B cell (primary cell): ENCODE data around the gene CDK2. TPM values are rescaled to one million over a fixed set of nuclear protein-coding genes. Genes with fewer than 3 reads are reported as not detected.

Experiments
- ATAC-seq: fragments of 200-7000 bp; cut with Tn5 transposase; one replicate; pipeline ENCODE4 v1.10.0; 2021; ENCODE audit warnings: low read depth, mild to moderate bottlenecking, moderate number of reproducible peaks, moderate library complexity
- CTCF ChIA-PET: fragments of 350-600 bp; sonication (Branson Sonifier 250); formaldehyde crosslinking; loops from one replicate; lab custom pipeline; 2021; ENCODE audit warnings: antibody characterized with exemption, inconsistent platforms; lab: Charles Lee
- POLR2A ChIA-PET: fragments of 350-600 bp; sonication (Branson Sonifier 250); formaldehyde crosslinking; loops from one replicate; lab custom pipeline; 2021; ENCODE audit warnings: antibody characterized with exemption; lab: Charles Lee
- DNase-seq: peaks from one replicate; pipeline ENCODE4 v3.0.0; 2013
- H2AFZ ChIP-seq: 2 replicates; pipeline ENCODE4 v1.6.1; 2012; ENCODE audit warnings: mild to moderate bottlenecking, low read depth, low read length; ENCODE audit not compliant: insufficient read depth, poor library complexity, severe bottlenecking
- H3K27ac ChIP-seq, 2 donors: 1 replicate in 1 of 2; 2 replicates in 1 of 2; pipeline ENCODE4 v1.5.1; 2012 to 2013; ENCODE audit warnings: low read length in 2 of 2, mild to moderate bottlenecking in 2 of 2, moderate library complexity in 1 of 2
- H3K27me3 ChIP-seq, 4 experiments: fragments of 200-600 bp in 1 of 4; sonication (generic) in 1 of 4; replicated peaks in 1 of 4; 1 replicate in 2 of 4; 2 replicates in 2 of 4; pipeline versions ENCODE4 v1.6.1 to v1.7.0; 2013 to 2016; ENCODE audit warnings: low read length in 3 of 4, mild to moderate bottlenecking in 2 of 4, mixed read lengths in 1 of 4, moderate library complexity in 1 of 4; ENCODE audit not compliant: insufficient read depth in 4 of 4, control insufficient read depth in 3 of 4; ENCODE audit errors: control extremely low read depth in 1 of 4
- H3K36me3 ChIP-seq, 2 experiments: replicated peaks in 1 of 2; 1 replicate in 1 of 2; 2 replicates in 1 of 2; pipeline versions ENCODE4 v1.6.1 to v1.7.1; 2013; ENCODE audit warnings: low read length in 1 of 2; ENCODE audit not compliant: insufficient read depth in 2 of 2, control insufficient read depth in 1 of 2; ENCODE audit errors: control extremely low read depth in 1 of 2, extremely low read depth in 1 of 2
- H3K4me1 ChIP-seq, 2 donors: fragments of 200-600 bp in 1 of 2; sonication (generic) in 1 of 2; 1 replicate in 1 of 2; 2 replicates in 1 of 2; pipeline versions ENCODE4 v1.5.1 to v1.6.1; 2013 to 2017; ENCODE audit warnings: low read length in 2 of 2; ENCODE audit not compliant: control insufficient read depth in 2 of 2, insufficient read depth in 2 of 2
- H3K4me2 ChIP-seq: replicated peaks from 2 replicates; pipeline ENCODE3; 2012; ENCODE audit warnings: mild to moderate bottlenecking, low read depth, low read length; ENCODE audit not compliant: poor library complexity, severe bottlenecking
- H3K4me3 ChIP-seq, 5 experiments: fragments of 200-600 bp in 1 of 5; sonication (generic) in 1 of 5; 1 replicate in 3 of 5; 2 replicates in 2 of 5; pipeline versions ENCODE4 v1.5.1 to v1.7.0; 2011 to 2016; ENCODE audit warnings: low read length in 4 of 5, mild to moderate bottlenecking in 4 of 5, low read depth in 2 of 5, control low read depth in 1 of 5, moderate library complexity in 1 of 5; ENCODE audit not compliant: insufficient read depth in 1 of 5; ENCODE audit errors: control extremely low read depth in 1 of 5, extremely low read depth in 1 of 5
- H3K79me2 ChIP-seq: fragments of 200-600 bp; sonication (generic); one replicate; pipeline ENCODE4 v1.6.0; 2016; ENCODE audit warnings: low read length; ENCODE audit not compliant: control insufficient read depth, insufficient read depth
- H3K9ac ChIP-seq: fragments of 200-600 bp; sonication (generic); 2 replicates; pipeline ENCODE4 v1.6.1; 2017; ENCODE audit warnings: mild to moderate bottlenecking, low read length, moderate library complexity
- H3K9me3 ChIP-seq, 3 donors: one replicate each; pipeline versions ENCODE4 v1.6.1 to v1.7.1; 2013; ENCODE audit warnings: low read length in 2 of 3; ENCODE audit not compliant: control insufficient read depth in 2 of 3, insufficient read depth in 1 of 3; ENCODE audit errors: control extremely low read depth in 1 of 3
- H4K20me1 ChIP-seq: 2 replicates; pipeline ENCODE4 v1.6.0; 2012; ENCODE audit warnings: mild to moderate bottlenecking, low read length; ENCODE audit not compliant: insufficient read depth, control insufficient read depth, poor library complexity, severe bottlenecking
- H3K27ac Mint-ChIP-seq: one replicate; pipeline ENCODE4 v1.8.0; 2021; ENCODE audit warnings: mixed read lengths
- H3K27me3 Mint-ChIP-seq: one replicate; pipeline ENCODE4 v1.8.0; 2021; ENCODE audit warnings: mixed read lengths
- H3K4me1 Mint-ChIP-seq: one replicate; pipeline ENCODE4 v1.8.0; 2021; ENCODE audit warnings: mixed read lengths
- H3K4me3 Mint-ChIP-seq: one replicate; pipeline ENCODE4 v1.8.0; 2021; ENCODE audit warnings: mixed read lengths
- H3K9me3 Mint-ChIP-seq: one replicate; pipeline ENCODE4 v1.8.0; 2022; ENCODE audit warnings: mixed read lengths; ENCODE audit not compliant: insufficient read depth
- CTCF ChIP-seq: fragments of 200-600 bp; IDR thresholded peaks from one replicate; pipeline ENCODE4 v1.8.0; 2022; ENCODE audit warnings: antibody characterized with exemption, mild to moderate bottlenecking
- EZH2 ChIP-seq: IDR thresholded peaks from 2 replicates; pipeline ENCODE4 v1.6.1; 2012; ENCODE audit warnings: borderline replicate concordance, low read depth, mild to moderate bottlenecking, moderate library complexity, low read length; ENCODE audit not compliant: insufficient read depth, poor library complexity, severe bottlenecking
- WGBS: methylation state at CpG from one replicate; pipeline ENCODE4 v1.1.5; 2013; ENCODE audit warnings: missing lambda C conversion rate; ENCODE audit not compliant: insufficient coverage; 5-methylcytosine and 5-hydroxymethylcytosine counted together
- intact Hi-C: fragments of 100-400 bp; cut with micrococcal nuclease; formaldehyde crosslinking; loops from one replicate; pipeline ENCODE4 v1.10.0; 2022
- polyA plus RNA-seq: library from polyadenylated mRNA; depleted of rRNA; stranded (reverse); fragments of >200 nt; gene quantifications from 2 replicates; pipeline ENCODE4 v1.2.3, GENCODE V29; 2012
- total RNA-seq, 2 donors: library from RNA; stranded (reverse); fragments of 120-200 nt in 1 of 2; gene quantifications; 1 replicate in 1 of 2; 2 replicates in 1 of 2; pipeline versions ENCODE4 v1.2.3 to v1.2.4, GENCODE V29; 2013 to 2022

The CDK2 gene
- total and polyA plus RNA-seq, 2 donors (not counting 1 experiment from before 2014, with no cell fraction given) = 10.8 to 32.8 TPM

- peaks cover 11% of the 10 kb centered on the region for H3K4me1 Mint-ChIP-seq
- Histone ChIP-seq H4K20me1 (no peaks in the 10 kb centered on the region), H3K4me1 (peaks cover 9 to 18% of the 10 kb centered on the region in 2 donors), H3K4me2 (peak within 1 kb of the TSS; percentile 81), H3K79me2 (no peaks in the 10 kb centered on the region), H3K9me3 (no peaks in the 10 kb centered on the region), H3K27ac (no peak within 1 kb of the TSS), H3K9ac (peak within 1 kb of the TSS; percentile 40), H3K36me3 (no peaks in the 10 kb centered on the region), H2AFZ (peak within 1 kb of the TSS; percentile 87), H3K27me3 (no peaks in the 10 kb centered on the region), H3K4me3 (peak within 1 kb of the TSS in 4 of 5 experiments; percentile 14 to 47 (median 22))
- no peak for TF ChIP-seq EZH2
- TF ChIP-seq CTCF = no peak
- DNase-seq = no peak
- intact Hi-C loops = no loop called here
- H3K27me3 Mint-ChIP-seq = no peaks in the 10 kb centered on the region
- H3K27ac Mint-ChIP-seq = peak within 1 kb of the TSS; percentile 76
- ATAC-seq = peak; percentile 51
- no peaks in the 10 kb centered on the region for H3K9me3 Mint-ChIP-seq
- ChIA-PET POLR2A (interaction anchor here (0.6 kb wide), 1 partner anchor 14 kb away, joined by 4 read pairs; no protein-coding TSS in a partner anchor), CTCF (no interaction called here)
- H3K4me3 Mint-ChIP-seq = peak within 1 kb of the TSS; percentile 82
- 47% methylated on average over 5 of the region's 10 CpGs for WGBS
Measured at GRCh38 chr12:56020423-56021184, 54.0 kb downstream of the CDK2 start, which contains the start of gene IKZF4. Gene IKZF4, plus strand, starts transcription at chr12:56021043. Its CDS starts 451 bp downstream, at chr12:56021494.

- WGBS = no CpG with 5 or more reads among the region's 2 CpGs
- ATAC-seq = no peak
- H3K4me2 ChIP-seq = peak overlapping the region; percentile 81
- DNase-seq = no peak
- H3K4me3 ChIP-seq = no peak overlapping the region
- Mint-ChIP-seq H3K27ac (no peak overlapping the region), H3K27me3 (no peaks in the 10 kb centered on the region), H3K4me1 (peaks cover 11% of the 10 kb centered on the region), H3K9me3 (no peaks in the 10 kb centered on the region), H3K4me3 (no peak overlapping the region)
- no peak overlapping the region for H3K9ac ChIP-seq
- ChIA-PET CTCF (no interaction called here), POLR2A (no interaction called here)
- H4K20me1 ChIP-seq = no peaks in the 10 kb centered on the region
- H2AFZ ChIP-seq = peak overlapping the region; percentile 87
- TF ChIP-seq EZH2 (no peak), CTCF (no peak)
- H3K9me3 ChIP-seq = no peaks in the 10 kb centered on the region
- intact Hi-C loops = no loop called here
- no peaks in the 10 kb centered on the region for H3K79me2 ChIP-seq
- no peaks in the 10 kb centered on the region for H3K27me3 ChIP-seq
- peaks cover 9 to 18% of the 10 kb centered on the region in 2 donors for H3K4me1 ChIP-seq
- H3K36me3 ChIP-seq = no peaks in the 10 kb centered on the region
- no peak overlapping the region for H3K27ac ChIP-seq
Measured at GRCh38 chr12:56021889-56022497, 55.4 kb downstream of the CDK2 start.
